HG02840 (cell line): ENCODE data around the gene C1QTNF8.

Experiments used
- ATAC-seq: cut with Tn5 transposase; IDR thresholded peaks from one replicate; pipeline ENCODE4 v1.9.1; 2021; ENCODE audit warnings: mild to moderate bottlenecking, moderate library complexity, moderate number of reproducible peaks; ENCODE audit not compliant: unreplicated experiment, low FRiP score

The C1QTNF8 gene

DNA sequence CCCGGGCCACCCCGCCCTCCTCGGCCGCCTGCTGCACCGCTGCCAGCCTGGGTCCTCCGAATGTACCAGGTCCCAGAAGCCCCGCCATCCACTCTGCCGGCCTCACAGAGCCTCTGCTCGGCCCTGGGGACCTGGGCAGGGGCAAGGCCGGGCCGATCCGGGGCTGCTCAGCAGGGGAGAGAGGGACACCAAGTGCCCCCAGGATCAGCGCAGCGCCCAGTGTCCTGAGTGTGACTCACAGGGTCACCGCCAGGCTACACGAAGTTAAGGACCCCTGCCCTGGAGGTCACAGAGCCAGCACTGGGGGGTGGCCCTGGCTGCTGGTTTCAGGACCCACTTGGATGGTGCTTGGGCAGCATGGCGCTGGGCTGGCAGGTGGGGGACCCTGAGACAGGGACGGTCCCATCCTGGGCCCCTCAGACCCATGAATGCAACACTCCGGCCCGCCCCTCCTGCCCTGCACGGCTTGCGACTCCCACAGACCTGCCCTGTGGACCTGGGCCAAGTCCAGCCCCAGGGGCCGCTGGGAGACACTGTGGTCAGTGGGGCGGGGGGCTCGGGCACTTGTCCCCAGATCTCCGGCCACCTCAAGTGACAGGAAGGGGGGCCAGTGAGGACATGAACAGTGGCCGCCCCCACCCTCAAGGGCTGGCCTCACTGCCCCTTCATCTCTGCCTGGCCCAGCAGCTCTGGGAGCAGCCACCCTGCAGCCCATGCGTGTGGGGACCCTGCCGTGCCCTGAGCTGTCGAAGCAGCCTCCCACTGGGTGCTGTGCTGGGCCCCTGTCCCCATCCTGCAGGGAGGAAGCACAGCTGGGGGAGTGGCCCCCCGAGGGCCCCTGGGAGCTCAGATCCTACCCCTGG, 46.7 kb downstream of the C1QTNF8 start:
- ATAC-seq = no peak

- ATAC-seq = no peak
Measured at GRCh38 chr16:1048442-1049112, 47.5 kb downstream of the C1QTNF8 start.

DNA sequence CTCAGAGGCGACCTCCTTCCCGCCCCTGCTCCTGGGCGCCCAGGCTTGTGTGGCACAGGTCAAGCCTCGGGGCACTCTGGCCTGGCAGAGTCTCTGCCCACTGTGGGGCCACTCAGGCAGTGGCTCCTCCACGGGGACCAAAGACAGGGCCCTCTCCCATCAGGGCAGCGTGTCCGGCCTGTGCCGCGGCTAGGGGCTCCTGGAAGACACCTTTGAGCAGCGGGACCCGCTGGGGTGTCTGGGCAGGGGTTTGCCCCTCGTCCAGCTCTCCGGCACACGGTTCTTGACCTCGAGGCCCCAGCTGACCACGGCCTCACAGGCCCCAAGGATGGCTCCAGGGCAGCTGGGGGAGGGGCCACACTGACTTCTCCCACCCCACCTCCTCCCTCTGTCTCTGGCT, 48.2 kb downstream of the C1QTNF8 start:
- ATAC-seq = no peak

GRCh38 chr16:1047123-1047522, 48.9 kb downstream of the C1QTNF8 start:
- no peak for ATAC-seq

- ATAC-seq = no peak
Measured at GRCh38 chr16:1045993-1046911, 49.8 kb downstream of the C1QTNF8 start.

DNA sequence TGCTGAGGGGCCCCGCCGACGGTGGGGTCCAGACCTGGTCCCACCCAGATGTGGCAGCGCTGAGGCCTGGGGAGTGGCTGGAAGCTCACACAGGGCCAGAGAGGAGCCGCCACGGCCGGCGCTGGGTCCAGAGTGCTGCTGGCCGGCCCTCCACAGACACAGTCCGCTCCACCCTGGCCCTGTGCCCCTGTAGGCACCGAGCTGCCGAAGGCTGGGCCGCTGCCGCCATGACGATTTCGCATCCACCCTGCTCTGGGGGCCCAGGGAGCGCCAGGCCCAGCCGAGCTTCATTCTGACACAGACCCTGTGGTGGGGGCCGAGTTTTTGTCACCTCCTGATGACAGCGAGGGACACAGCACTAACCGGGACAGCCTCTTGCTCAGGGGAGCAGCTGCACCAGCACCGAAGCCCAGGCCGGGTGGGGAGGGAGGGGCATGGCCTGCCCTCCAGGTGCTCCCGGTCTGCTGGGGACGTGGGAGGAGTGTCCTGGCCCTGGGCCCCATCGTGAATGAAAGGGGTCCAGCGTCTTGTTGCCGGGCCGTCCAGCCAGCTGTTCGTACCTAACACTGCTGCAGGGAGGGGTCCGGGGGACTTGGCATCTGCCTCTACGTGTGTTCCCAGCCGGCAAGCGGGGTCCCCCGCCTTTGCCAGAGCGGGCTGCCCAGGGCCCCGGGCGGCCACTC, 50.6 kb downstream of the C1QTNF8 start:
- ATAC-seq = no peak

- ATAC-seq = no peak
Measured at GRCh38 chr16:1044460-1045309, 51.4 kb downstream of the C1QTNF8 start.

GRCh38 chr16:1043881-1044451, 52.1 kb downstream of the C1QTNF8 start:
- ATAC-seq = no peak

- ATAC-seq = no peak
Measured at GRCh38 chr16:1042866-1043265, 53.2 kb downstream of the C1QTNF8 start.

DNA sequence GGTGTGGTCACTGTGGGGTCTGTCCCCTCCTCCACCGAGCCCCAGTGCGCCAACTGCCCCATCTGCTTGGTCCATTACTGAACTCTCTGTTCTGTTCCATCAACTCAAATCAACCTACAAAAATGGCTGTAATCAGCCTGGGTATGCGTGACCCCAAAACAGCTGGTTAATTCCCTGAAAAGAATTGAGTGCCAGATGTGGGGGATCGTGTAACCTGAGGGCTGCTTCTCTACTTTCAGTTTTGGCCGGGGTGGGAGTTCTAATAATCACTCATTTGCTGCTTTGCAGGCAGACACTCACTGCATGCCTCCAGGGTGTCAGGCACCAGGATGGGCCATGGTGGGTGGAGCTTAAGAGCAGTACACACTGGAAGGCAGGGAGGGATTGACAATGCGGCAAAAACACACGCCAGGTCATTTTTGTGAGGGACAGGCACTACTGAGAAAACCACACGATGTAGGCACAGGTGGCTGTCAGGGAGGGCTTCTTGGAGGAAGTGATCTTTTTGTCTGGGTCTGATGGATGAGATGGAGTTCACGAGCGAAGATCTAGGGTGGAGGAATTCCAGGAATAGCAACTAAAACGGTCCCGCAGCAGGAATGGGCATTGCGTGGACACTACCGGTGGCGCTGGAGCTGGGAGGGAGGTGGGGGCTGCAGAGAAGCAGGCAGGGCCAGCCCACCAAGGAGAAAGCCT, 53.8 kb downstream of the C1QTNF8 start:
- no peak for ATAC-seq

DNA sequence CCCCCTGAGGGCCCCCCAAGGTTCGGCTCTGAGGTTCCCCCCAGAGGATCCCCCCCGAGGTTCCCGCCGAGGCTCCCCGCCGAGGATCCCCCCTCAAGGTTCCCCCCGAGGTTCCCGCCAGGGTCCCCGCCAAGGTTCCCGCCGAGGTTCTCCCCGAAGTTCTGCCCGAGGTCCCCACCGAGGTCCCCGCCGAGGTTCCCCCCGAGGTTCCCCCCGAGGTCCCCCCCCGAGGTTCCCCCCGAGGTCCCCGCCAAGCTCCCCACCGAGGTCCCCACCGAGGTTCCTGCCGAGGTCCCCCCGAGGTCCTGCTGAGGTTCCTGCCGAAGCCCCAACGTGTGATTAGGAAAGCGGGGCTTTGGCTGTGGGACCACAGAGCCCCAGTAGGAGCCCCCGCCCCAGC, 55.7 kb downstream of the C1QTNF8 start:
- ATAC-seq = no peak

GRCh38 chr16:1039762-1040161, 56.3 kb downstream of the C1QTNF8 start:
- ATAC-seq = no peak

- ATAC-seq = no peak
Measured at GRCh38 chr16:1038932-1039331, 57.1 kb downstream of the C1QTNF8 start.
